Measurements from ENCODE around the gene SERPINA1.
"Not testable (repeated sequence)": the region's sequence is repeated elsewhere in the genome, so short reads cannot be mapped to it uniquely, and the experiment has no call there.

SERPINA1 gene

GRCh38 chr14:94388384-94389103, at the start of gene SERPINA1:
TSS of gene SERPINA1 (minus strand) at chr14:94388602. CDS start at chr14:94383237, 5,365 bp downstream.
- no peak for DNase-seq
- in situ Hi-C loops (cut with MboI; ENCODE audit: low pct_unique_long_range_greater_than_20kb, low sequenced_read_pairs): no loop called here

GRCh38 chr14:94428610-94429009, 40.2 kb upstream of the SERPINA1 start:
- no peak for DNase-seq
- in situ Hi-C loops (cut with MboI; ENCODE audit: low pct_unique_long_range_greater_than_20kb, low sequenced_read_pairs): no loop called here

- no peak for DNase-seq
Observed at GRCh38 chr14:94427016-94427613, 38.7 kb upstream of the SERPINA1 start.

GRCh38 chr14:94426526-94426925, 38.1 kb upstream of the SERPINA1 start:
- in situ Hi-C loops (cut with MboI; ENCODE audit: low pct_unique_long_range_greater_than_20kb, low sequenced_read_pairs): no loop called here
- DNase-seq: no peak

More at GRCh38 chr14:94427016-94427613, 38.7 kb upstream of the SERPINA1 start:
- in situ Hi-C loops (cut with MboI; ENCODE audit: low pct_unique_long_range_greater_than_20kb, low sequenced_read_pairs): no loop called here

- no peak for DNase-seq
- in situ Hi-C loops (cut with MboI; ENCODE audit: low pct_unique_long_range_greater_than_20kb, low sequenced_read_pairs): no loop called here
Observed at GRCh38 chr14:94424371-94424770, 36.0 kb upstream of the SERPINA1 start.

GRCh38 chr14:94423453-94424056, 35.2 kb upstream of the SERPINA1 start:
- in situ Hi-C loops (cut with MboI; ENCODE audit: low pct_unique_long_range_greater_than_20kb, low sequenced_read_pairs): no loop called here

GRCh38 chr14:94421316-94421715, 32.9 kb upstream of the SERPINA1 start:
- DNase-seq: no peak
- in situ Hi-C loops (cut with MboI; ENCODE audit: low pct_unique_long_range_greater_than_20kb, low sequenced_read_pairs): no loop called here

More at GRCh38 chr14:94423453-94424056, 35.2 kb upstream of the SERPINA1 start:
- DNase-seq: peak; percentile 55

- in situ Hi-C loops (cut with MboI; ENCODE audit: low pct_unique_long_range_greater_than_20kb, low sequenced_read_pairs); DNase-seq: not testable (repeated sequence)
Observed at GRCh38 chr14:94417497-94418205, 29.2 kb upstream of the SERPINA1 start.

GRCh38 chr14:94412671-94413638, 24.6 kb upstream of the SERPINA1 start:
- no peak for DNase-seq
- in situ Hi-C loops (cut with MboI; ENCODE audit: low pct_unique_long_range_greater_than_20kb, low sequenced_read_pairs): no loop called here

GRCh38 chr14:94411638-94412037, 23.2 kb upstream of the SERPINA1 start:
- in situ Hi-C loops (cut with MboI; ENCODE audit: low pct_unique_long_range_greater_than_20kb, low sequenced_read_pairs): no loop called here
- no peak for DNase-seq

GRCh38 chr14:94409430-94409829, 21.0 kb upstream of the SERPINA1 start:
- DNase-seq; in situ Hi-C loops (cut with MboI; ENCODE audit: low pct_unique_long_range_greater_than_20kb, low sequenced_read_pairs): not testable (repeated sequence)

- in situ Hi-C loops (cut with MboI; ENCODE audit: low pct_unique_long_range_greater_than_20kb, low sequenced_read_pairs): no loop called here
Observed at GRCh38 chr14:94408546-94409095, 20.2 kb upstream of the SERPINA1 start.

GRCh38 chr14:94407906-94408305, 19.5 kb upstream of the SERPINA1 start:
- DNase-seq: no peak
- in situ Hi-C loops (cut with MboI; ENCODE audit: low pct_unique_long_range_greater_than_20kb, low sequenced_read_pairs): no loop called here

More at GRCh38 chr14:94408546-94409095, 20.2 kb upstream of the SERPINA1 start:
- no peak for DNase-seq

GRCh38 chr14:94406910-94407309, 18.5 kb upstream of the SERPINA1 start:
- in situ Hi-C loops (cut with MboI; ENCODE audit: low pct_unique_long_range_greater_than_20kb, low sequenced_read_pairs): no loop called here
- DNase-seq: no peak

GRCh38 chr14:94405486-94405885, 17.1 kb upstream of the SERPINA1 start:
- DNase-seq: no peak
- in situ Hi-C loops (cut with MboI; ENCODE audit: low pct_unique_long_range_greater_than_20kb, low sequenced_read_pairs): no loop called here

GRCh38 chr14:94404561-94404960, 16.2 kb upstream of the SERPINA1 start:
- in situ Hi-C loops (cut with MboI; ENCODE audit: low pct_unique_long_range_greater_than_20kb, low sequenced_read_pairs): no loop called here
- DNase-seq: no peak

- in situ Hi-C loops (cut with MboI; ENCODE audit: low pct_unique_long_range_greater_than_20kb, low sequenced_read_pairs): no loop called here
- no peak for DNase-seq
Observed at GRCh38 chr14:94403312-94403932, 15.0 kb upstream of the SERPINA1 start.

- DNase-seq: no peak
- in situ Hi-C loops (cut with MboI; ENCODE audit: low pct_unique_long_range_greater_than_20kb, low sequenced_read_pairs): no loop called here
Observed at GRCh38 chr14:94401083-94401482, 12.7 kb upstream of the SERPINA1 start.
